NCI-H1105 (cell line): ENCODE results near the gene CSAG2.
A peak's percentile ranks its signal among the peaks of the same experiment; 100 is the strongest.
"Not testable (repeated sequence)": the region's sequence is repeated elsewhere in the genome, so short reads cannot be mapped to it uniquely, and the experiment has no call there.

Source experiments
- DNase-seq: peaks from one replicate; lab custom pipeline; 2025; lab: John Stamatoyannopoulos, UW

The CSAG2 gene, protein sequence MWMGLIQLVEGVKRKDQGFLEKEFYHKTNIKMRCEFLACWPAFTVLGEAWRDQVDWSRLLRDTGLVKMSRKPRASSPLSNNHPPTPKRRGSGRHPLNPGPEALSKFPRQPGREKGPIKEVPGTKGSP

DNA sequence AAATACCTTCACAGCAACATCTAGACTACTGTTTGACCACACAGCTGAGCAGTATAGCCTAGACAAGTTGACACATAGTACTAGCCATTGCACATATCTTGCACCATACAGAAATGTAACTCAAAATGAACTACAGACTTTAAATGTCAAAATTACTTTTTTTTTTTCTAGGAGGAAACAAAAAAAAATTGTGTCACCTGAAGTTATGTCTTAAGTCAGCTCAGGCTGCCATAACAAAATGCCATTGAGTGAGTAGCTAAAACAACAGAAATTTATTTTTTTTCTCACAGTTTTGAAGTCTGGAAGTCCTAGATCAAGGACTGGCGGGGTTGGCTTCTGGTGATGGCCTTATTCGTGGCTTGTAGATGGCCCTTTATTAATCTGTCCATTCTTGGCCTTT, at the start of gene CSAG2:
CSAG2 (minus strand) TSS at position 101 of the 400 bp plus-strand sequence. CDS start 161 bp downstream, outside the sequence.
- not testable (repeated sequence) for DNase-seq

- not testable (repeated sequence) for DNase-seq
Observed at GRCh38 chrX:152754871-152755270, 45.8 kb upstream of the CSAG2 start.

DNA sequence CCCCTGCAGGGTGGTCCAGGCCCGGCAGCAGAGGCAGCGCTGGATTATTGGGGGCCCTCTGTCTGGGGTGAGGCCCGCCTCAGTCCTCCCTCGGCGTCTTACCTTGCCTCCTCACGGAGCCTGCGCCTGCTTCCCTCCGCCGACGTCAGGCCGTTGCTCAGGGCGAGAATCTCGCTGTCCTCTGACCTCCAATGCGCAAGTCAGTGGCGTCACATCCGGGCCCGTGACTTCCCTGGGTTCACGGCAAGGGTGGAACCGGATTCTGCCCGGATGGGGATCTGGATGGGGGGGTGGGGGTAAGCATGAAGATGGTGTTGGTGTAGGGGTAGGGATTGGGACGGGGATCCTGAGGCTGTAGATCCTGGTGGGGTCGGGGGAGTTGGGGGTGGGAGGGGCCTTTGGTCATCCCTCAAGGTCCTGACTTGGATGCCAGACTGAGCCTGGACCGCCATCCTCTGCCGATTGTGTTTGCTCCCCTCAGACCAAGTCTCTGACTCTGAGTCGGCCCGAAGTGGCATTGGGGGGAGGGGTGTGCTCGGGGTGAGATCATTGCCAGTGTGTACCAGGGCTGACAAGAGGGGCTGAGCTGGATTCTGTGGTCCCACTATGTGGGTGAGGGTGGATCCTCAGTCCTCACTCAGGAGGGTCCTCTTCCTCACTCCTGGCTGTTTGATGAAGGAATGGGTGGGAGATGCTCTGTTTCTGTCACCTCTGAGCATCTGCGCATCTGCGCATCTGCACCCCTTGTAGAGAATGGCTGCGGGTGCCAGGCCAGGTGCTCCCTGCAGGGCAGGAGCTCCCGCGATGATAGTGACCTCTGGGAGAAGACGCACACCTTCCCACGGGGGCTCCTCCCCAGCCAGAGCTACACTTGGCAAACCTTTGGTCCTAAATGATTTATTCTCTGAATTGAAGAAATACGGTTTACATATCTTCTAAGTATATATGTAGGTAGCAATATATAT, 44.9 kb upstream of the CSAG2 start, which contains the start of gene MAGEA2:
MAGEA2 (minus strand) TSS at position 157 of the 965 bp plus-strand sequence. CDS start 2,479 bp downstream, outside the sequence.
- not testable (repeated sequence) for DNase-seq

GRCh38 chrX:152738560-152738959, 29.5 kb upstream of the CSAG2 start:
- DNase-seq = no peak

- not testable (repeated sequence) for DNase-seq
Observed at GRCh38 chrX:152736528-152736927, 27.5 kb upstream of the CSAG2 start.

GRCh38 chrX:152735860-152736511, 26.9 kb upstream of the CSAG2 start:
- no peak for DNase-seq

- no peak for DNase-seq
Observed at GRCh38 chrX:152735101-152735500, 26.0 kb upstream of the CSAG2 start.

DNA sequence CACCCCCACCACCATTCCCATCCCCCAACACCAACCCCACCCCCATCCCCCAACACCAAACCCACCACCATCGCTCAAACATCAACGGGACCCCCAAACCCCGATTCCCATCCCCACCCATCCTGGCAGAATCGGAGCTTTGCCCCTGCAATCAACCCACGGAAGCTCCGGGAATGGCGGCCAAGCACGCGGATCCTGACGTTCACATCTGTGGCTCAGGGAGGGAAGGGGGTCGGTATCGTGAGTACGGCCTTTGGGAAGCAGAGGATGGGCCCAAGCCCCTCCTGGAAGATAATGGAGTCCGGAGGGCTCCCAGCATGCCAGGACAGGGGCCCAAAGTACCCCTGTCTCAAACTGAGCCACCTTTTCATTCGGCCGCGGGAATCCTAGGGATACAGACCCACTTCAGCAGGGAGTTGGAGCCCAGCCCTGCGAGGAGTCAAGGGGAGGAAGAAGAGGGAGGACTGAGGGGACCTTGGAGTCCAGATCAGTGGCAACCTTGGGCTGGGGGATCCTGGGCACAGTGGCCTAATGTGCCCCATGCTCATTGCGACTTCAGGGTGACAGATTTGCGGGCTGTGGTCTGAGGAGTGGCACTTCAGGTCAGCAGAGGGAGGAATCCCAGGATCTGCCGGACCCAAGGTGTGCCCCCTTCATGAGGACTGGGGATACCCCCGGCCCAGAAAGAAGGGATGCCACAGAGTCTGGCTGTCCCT, 25.2 kb upstream of the CSAG2 start:
- not testable (repeated sequence) for DNase-seq

GRCh38 chrX:152733261-152733975, 24.3 kb upstream of the CSAG2 start, which contains the start of the genes CSAG1 and MAGEA12:
CSAG1 (minus strand) TSS chrX:152733721; CDS start chrX:152732460, 1,261 bp downstream.
MAGEA12 (plus strand) TSS chrX:152733757; CDS start chrX:152736162, 2,405 bp downstream.
- DNase-seq = peak; percentile 87

- no peak for DNase-seq
Observed at GRCh38 chrX:152725409-152725808, 16.3 kb upstream of the CSAG2 start.

DNA sequence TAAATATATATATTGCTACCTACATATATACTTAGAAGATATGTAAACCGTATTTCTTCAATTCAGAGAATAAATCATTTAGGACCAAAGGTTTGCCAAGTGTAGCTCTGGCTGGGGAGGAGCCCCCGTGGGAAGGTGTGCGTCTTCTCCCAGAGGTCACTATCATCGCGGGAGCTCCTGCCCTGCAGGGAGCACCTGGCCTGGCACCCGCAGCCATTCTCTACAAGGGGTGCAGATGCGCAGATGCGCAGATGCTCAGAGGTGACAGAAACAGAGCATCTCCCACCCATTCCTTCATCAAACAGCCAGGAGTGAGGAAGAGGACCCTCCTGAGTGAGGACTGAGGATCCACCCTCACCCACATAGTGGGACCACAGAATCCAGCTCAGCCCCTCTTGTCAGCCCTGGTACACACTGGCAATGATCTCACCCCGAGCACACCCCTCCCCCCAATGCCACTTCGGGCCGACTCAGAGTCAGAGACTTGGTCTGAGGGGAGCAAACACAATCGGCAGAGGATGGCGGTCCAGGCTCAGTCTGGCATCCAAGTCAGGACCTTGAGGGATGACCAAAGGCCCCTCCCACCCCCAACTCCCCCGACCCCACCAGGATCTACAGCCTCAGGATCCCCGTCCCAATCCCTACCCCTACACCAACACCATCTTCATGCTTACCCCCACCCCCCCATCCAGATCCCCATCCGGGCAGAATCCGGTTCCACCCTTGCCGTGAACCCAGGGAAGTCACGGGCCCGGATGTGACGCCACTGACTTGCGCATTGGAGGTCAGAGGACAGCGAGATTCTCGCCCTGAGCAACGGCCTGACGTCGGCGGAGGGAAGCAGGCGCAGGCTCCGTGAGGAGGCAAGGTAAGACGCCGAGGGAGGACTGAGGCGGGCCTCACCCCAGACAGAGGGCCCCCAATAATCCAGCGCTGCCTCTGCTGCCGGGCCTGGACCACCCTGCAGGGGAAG, 5.0 kb upstream of the CSAG2 start, which contains the start of gene MAGEA2B:
MAGEA2B (plus strand) TSS at position 814 of the 973 bp plus-strand sequence. CDS start 2,479 bp downstream, outside the sequence.
- DNase-seq = not testable (repeated sequence)

GRCh38 chrX:152713195-152713594, 4.1 kb upstream of the CSAG2 start:
- DNase-seq = not testable (repeated sequence)

- DNase-seq = not testable (repeated sequence)
Observed at GRCh38 chrX:152706500-152706899, 2.6 kb downstream of the CSAG2 start.

- not testable (repeated sequence) for DNase-seq
Observed at GRCh38 chrX:152700390-152700789, 8.7 kb downstream of the CSAG2 start.

- not testable (repeated sequence) for DNase-seq
Observed at GRCh38 chrX:152697952-152698931, 10.8 kb downstream of the CSAG2 start, which contains the start of gene MAGEA3. MAGEA3 (plus strand) TSS chrX:152698794; CDS start chrX:152700833, 2,039 bp downstream.

GRCh38 chrX:152681012-152681411, 28.1 kb downstream of the CSAG2 start:
- DNase-seq = not testable (repeated sequence)

DNA sequence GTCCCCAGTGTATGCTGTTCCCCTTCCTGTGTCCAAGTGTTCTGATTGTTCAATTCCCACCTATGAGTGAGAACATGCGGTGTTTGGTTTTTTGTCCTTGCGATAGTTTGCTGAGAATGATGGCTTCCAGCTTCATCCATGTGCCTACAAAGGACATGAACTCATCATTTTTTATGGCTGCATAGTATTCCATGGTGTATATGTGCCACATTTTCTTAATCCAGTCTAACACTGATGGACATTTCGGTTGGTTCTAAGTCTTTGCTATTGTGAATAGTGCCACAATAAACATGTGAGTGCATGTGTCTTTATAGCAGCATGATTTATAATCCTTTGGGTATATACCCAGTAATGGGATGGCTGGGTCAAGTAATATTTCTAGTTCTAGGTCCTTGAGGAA, 34.4 kb downstream of the CSAG2 start:
- not testable (repeated sequence) for DNase-seq

GRCh38 chrX:152674135-152674534, 34.9 kb downstream of the CSAG2 start:
- no peak for DNase-seq
